Calu3 (cell line): Measurements from ENCODE around the gene CMKLR1. TPM values are rescaled to one million over a fixed set of nuclear protein-coding genes. Genes with fewer than 3 reads are reported as not detected.

Experiments used
- BruUV-seq: library from RNA; stranded (reverse); fragments of 400-500 nt; replicated peaks from 2 replicates; lab custom pipeline; 2021; lab: Mats Ljungman, UMichigan
- CTCF ChIA-PET: fragments of 300-600 bp; sonication (Branson Sonifier 250); formaldehyde crosslinking; loops from one replicate; lab custom pipeline; 2022; ENCODE audit warnings: antibody characterized with exemption; lab: Charles Lee
- DNase-seq: peaks from one replicate; pipeline ENCODE4 v3.0.0; 2022
- H3K27ac Mint-ChIP-seq: one replicate; pipeline ENCODE4 v1.8.0; 2022; ENCODE audit warnings: mixed read lengths; ENCODE audit not compliant: unreplicated experiment
- H3K27me3 Mint-ChIP-seq: one replicate; pipeline ENCODE4 v1.8.0; 2022; ENCODE audit warnings: mixed read lengths; ENCODE audit not compliant: unreplicated experiment
- H3K36me3 Mint-ChIP-seq: one replicate; pipeline ENCODE4 v1.8.0; 2022; ENCODE audit warnings: mild to moderate bottlenecking, moderate library complexity, mixed read lengths; ENCODE audit not compliant: insufficient read depth, unreplicated experiment
- H3K4me1 Mint-ChIP-seq: one replicate; pipeline ENCODE4 v1.8.0; 2022; ENCODE audit warnings: mild to moderate bottlenecking, low read depth, mixed read lengths; ENCODE audit not compliant: unreplicated experiment
- H3K4me3 Mint-ChIP-seq: one replicate; pipeline ENCODE4 v1.8.0; 2022; ENCODE audit warnings: mild to moderate bottlenecking, low read depth, moderate library complexity, mixed read lengths; ENCODE audit not compliant: unreplicated experiment
- H3K9me3 Mint-ChIP-seq: one replicate; pipeline ENCODE4 v1.8.0; 2022; ENCODE audit warnings: low read depth, mixed read lengths; ENCODE audit not compliant: unreplicated experiment
- CTCF ChIP-seq: fragments of 200-600 bp; IDR thresholded peaks from one replicate; pipeline ENCODE4 v1.8.0; 2022; ENCODE audit warnings: antibody characterized with exemption; ENCODE audit not compliant: unreplicated experiment
- intact Hi-C: fragments of 100-400 bp; cut with micrococcal nuclease; formaldehyde crosslinking; loops from one replicate; pipeline ENCODE4 v1.10.0; 2022; ENCODE audit not compliant: unreplicated experiment
- total RNA-seq: library from RNA; stranded (reverse); gene quantifications from 2 replicates; pipeline ENCODE4 v1.2.3, GENCODE V29; 2022

The CMKLR1 gene
- total RNA-seq, 1 experiment from 2014 or later, result not detected

DNA sequence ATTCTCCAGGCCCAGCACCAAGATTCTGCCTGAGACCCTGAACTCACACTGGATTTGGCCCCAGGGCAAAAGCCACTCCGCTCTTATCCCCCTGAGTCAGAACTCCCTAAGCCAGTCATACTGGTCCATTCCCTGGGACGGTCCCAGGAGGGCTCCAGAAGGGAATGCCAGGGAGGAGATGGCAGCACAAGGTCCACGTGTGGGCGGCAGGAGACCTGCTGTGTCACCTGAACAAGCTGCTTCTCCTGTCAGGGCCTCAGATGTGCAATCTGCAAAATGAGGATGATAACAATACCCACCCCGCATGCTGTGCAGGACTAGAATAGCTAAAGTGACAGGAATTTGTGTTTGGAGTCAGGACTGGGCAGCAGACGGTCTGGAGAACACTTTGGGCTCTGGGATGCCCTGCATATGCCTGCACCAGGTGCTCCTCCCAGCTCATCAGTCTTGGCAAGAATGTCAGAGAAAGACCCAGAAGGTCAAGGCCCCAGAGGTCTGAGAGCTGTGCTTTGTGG, 40.3 kb downstream of the CMKLR1 start:
- TF ChIP-seq CTCF, result no peak
- intact Hi-C loops, result no loop called here
- Mint-ChIP-seq H3K9me3 (no peaks in the 10 kb centered on the region), H3K27me3 (no peaks in the 10 kb centered on the region), H3K27ac (no peak overlapping the region), H3K36me3 (peaks cover 14% of the 10 kb centered on the region), H3K4me1 (peaks cover 52% of the 10 kb centered on the region), H3K4me3 (no peak overlapping the region)
- no peak for DNase-seq
- BruUV-seq, result no TSS peak
- CTCF ChIA-PET, result no interaction called here

DNA sequence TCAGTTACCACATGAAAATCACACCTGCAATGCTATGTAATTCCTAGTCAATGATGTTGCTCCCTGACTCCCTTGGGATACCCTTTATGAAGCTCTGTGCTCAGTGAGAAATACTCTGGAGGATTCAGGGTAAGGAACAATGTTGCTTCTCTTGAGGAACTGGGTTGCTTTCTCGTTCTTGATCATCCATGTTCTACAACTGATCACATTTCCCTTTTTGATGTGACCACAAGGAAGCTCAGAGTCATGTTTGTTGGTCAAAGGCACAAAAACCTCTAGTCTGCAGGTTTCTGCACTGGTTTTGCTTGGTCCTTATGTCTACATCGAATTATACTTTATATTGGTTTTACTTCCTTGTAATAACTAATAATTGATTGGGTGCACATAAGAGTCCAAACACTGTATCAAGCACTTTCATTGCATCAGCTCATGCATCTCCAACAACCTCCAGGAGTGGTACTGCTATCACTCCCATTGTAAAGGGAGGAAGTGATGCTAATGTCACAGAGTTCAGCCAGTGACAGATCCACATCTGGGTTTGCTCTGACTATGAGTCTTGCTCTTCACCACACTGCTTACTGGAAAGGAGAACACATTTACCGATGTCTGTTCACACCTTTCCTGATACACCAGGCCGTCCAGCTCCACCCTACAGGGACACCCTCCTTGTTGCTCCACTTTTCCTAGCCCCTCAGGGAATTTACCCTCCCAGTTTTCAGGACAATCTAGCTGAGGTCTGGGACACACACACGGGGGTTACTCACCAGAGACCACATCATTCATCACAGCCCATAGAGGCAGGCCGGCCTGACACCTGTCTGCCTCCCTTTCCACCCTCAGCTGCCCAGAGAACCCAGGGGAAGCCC, 41.0 kb downstream of the CMKLR1 start:
- BruUV-seq, result no TSS peak
- no peak for TF ChIP-seq CTCF
- CTCF ChIA-PET, result no interaction called here
- H3K4me3 Mint-ChIP-seq, result no peak overlapping the region
- H3K9me3 Mint-ChIP-seq, result no peaks in the 10 kb centered on the region
- H3K36me3 Mint-ChIP-seq, result peaks cover 12% of the 10 kb centered on the region
- H3K27ac Mint-ChIP-seq, result peak overlapping the region; percentile 60
- H3K27me3 Mint-ChIP-seq, result no peaks in the 10 kb centered on the region
- intact Hi-C loops, result no loop called here
- H3K4me1 Mint-ChIP-seq, result peaks cover 45% of the 10 kb centered on the region
- DNase-seq, result no peak

- BruUV-seq, result no TSS peak
- H3K36me3 Mint-ChIP-seq, result peaks cover 5% of the 10 kb centered on the region
- CTCF ChIA-PET, result interaction anchor here (0.7 kb wide), 1 partner anchor 116 kb away, joined by 4 read pairs; no protein-coding TSS in a partner anchor
- no peaks in the 10 kb centered on the region for H3K27me3 Mint-ChIP-seq
- intact Hi-C loops, result no loop called here
- H3K4me1 Mint-ChIP-seq, result peaks cover 38% of the 10 kb centered on the region
- no peak for TF ChIP-seq CTCF
- H3K4me3 Mint-ChIP-seq, result no peak overlapping the region
- no peak for DNase-seq
- no peaks in the 10 kb centered on the region for H3K9me3 Mint-ChIP-seq
- peak overlapping the region; percentile 60 for H3K27ac Mint-ChIP-seq
Measured at GRCh38 chr12:108297424-108297823, 41.7 kb downstream of the CMKLR1 start.

- peaks cover 5% of the 10 kb centered on the region for H3K27me3 Mint-ChIP-seq
- no peak for DNase-seq
- H3K27ac Mint-ChIP-seq, result no peak overlapping the region
- TF ChIP-seq CTCF, result no peak
- peaks cover under 1% of the 10 kb centered on the region for H3K36me3 Mint-ChIP-seq
- CTCF ChIA-PET, result interaction anchor here (0.7 kb wide), 1 partner anchor 116 kb away, joined by 4 read pairs; no protein-coding TSS in a partner anchor
- H3K4me3 Mint-ChIP-seq, result no peak overlapping the region
- H3K4me1 Mint-ChIP-seq, result peaks cover 33% of the 10 kb centered on the region
- intact Hi-C loops, result no loop called here
- BruUV-seq, result no TSS peak
- H3K9me3 Mint-ChIP-seq, result no peaks in the 10 kb centered on the region
Measured at GRCh38 chr12:108296945-108297344, 42.2 kb downstream of the CMKLR1 start.
